AG09309 (cell line): ENCODE results near the gene CCDC181.
A peak's percentile ranks its signal among the peaks of the same experiment; 100 is the strongest.

Experiments
- DNase-seq: peaks from one replicate; pipeline ENCODE4 v3.0.0-alpha.2; 2010; ENCODE audit warnings: low read depth
- H3K4me3 ChIP-seq: 2 replicates; pipeline ENCODE4 v1.5.1; 2011; ENCODE audit warnings: mild to moderate bottlenecking, low read depth, low read length, moderate library complexity; ENCODE audit not compliant: control insufficient read depth
- TF ChIP-seq, protein P1 (sequence below): IDR thresholded peaks from 2 replicates; pipeline ENCODE4 v1.5.1; 2011; ENCODE audit warnings: mild to moderate bottlenecking, low read depth, low read length, inconsistent platforms; ENCODE audit not compliant: insufficient read depth, control insufficient read depth; ENCODE audit errors: missing control alignments

CCDC181 gene

GRCh38 chr1:169466259-169467230, 39.3 kb upstream of the CCDC181 start:
- H3K4me3 ChIP-seq, result no peak overlapping the region
- peak; percentile 14 for DNase-seq
- TF ChIP-seq, protein P1, sequence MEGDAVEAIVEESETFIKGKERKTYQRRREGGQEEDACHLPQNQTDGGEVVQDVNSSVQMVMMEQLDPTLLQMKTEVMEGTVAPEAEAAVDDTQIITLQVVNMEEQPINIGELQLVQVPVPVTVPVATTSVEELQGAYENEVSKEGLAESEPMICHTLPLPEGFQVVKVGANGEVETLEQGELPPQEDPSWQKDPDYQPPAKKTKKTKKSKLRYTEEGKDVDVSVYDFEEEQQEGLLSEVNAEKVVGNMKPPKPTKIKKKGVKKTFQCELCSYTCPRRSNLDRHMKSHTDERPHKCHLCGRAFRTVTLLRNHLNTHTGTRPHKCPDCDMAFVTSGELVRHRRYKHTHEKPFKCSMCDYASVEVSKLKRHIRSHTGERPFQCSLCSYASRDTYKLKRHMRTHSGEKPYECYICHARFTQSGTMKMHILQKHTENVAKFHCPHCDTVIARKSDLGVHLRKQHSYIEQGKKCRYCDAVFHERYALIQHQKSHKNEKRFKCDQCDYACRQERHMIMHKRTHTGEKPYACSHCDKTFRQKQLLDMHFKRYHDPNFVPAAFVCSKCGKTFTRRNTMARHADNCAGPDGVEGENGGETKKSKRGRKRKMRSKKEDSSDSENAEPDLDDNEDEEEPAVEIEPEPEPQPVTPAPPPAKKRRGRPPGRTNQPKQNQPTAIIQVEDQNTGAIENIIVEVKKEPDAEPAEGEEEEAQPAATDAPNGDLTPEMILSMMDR, result peak; percentile 39

DNA sequence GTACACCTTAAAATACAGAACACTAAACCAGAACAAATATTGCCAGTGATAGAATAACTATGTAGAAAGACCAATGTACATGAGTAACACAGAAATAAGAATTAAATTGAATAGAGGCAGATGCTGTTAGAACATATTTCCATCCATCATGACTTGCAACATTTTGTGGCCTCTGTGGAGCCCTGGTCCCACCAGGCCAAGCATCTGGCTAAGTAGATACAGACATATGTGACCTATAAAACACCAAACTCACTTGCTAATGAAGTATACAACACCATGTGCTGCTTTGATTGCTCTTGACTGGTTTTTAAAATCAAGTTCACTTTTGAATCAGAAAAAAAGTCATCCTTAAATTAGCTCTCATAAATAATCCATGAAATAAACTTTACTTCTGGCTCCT, 38.0 kb upstream of the CCDC181 start:
- TF ChIP-seq, protein P1, result no peak
- no peak for DNase-seq

GRCh38 chr1:169462385-169462784, 35.1 kb upstream of the CCDC181 start:
- DNase-seq, result no peak
- TF ChIP-seq, protein P1, result no peak
- no peak overlapping the region for H3K4me3 ChIP-seq

More for the DNA sequence above, 38.0 kb upstream of the CCDC181 start:
- H3K4me3 ChIP-seq, result no peak overlapping the region

- no peak for DNase-seq
- TF ChIP-seq, protein P1, result no peak
These were observed 34.2 kb upstream of the CCDC181 start for GRCh38 chr1:169461390-169462000.

GRCh38 chr1:169460191-169460833, 33.0 kb upstream of the CCDC181 start:
- peak overlapping the region; percentile 8 for H3K4me3 ChIP-seq
- no peak for DNase-seq
- TF ChIP-seq, protein P1, result no peak

More at GRCh38 chr1:169461390-169462000, 34.2 kb upstream of the CCDC181 start:
- no peak overlapping the region for H3K4me3 ChIP-seq

DNA sequence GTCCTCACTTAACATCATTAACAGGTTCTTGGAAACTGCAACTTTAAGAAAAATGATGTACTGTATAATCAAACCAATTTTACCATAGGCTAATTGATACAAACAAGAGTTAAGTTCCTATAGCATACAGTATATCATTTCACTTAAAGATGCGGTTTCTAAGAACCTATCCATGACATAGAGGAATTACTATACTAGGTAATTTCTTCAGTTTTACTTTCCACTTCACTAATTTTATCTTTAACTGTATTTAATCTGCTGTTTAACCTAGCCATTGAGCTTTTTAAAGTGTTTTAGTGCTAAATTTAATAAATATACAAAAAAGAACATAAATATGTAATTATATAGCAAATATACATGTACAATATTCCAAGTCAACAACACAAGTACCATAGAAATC, 30.2 kb upstream of the CCDC181 start:
- TF ChIP-seq, protein P1, result no peak
- no peak for DNase-seq
- no peak overlapping the region for H3K4me3 ChIP-seq
